Muscle of back (tissue), 10 donors: ENCODE data around the gene SMOC1. TPM values are rescaled to one million over a fixed set of nuclear protein-coding genes. Genes with fewer than 3 reads are reported as not detected.

Experiments used
- polyA plus RNA-seq, 10 donors: library from polyadenylated mRNA; unstranded; fragments of 120-200 nt; gene quantifications; one replicate each; pipeline ENCODE4 v1.2.1, GENCODE V29; 2013; ENCODE audit not compliant: insufficient read length in 10 of 10

The SMOC1 gene
- polyA plus RNA-seq, 10 donors: 2.9 to 10.8 (median 4.7) TPM

Other genes with a start within 250 kb of the SMOC1 start
- gene SRSF5, start 112.3 kb upstream of the SMOC1 start, polyA plus RNA-seq: 100 to 1,000 TPM; 206 to 334 (median 244) TPM
- under 1 TPM in 2 of 10 donors, not detected in 8; 0.12 to 0.13 TPM for gene SLC10A1, start 82.2 kb upstream of the SMOC1 start, polyA plus RNA-seq